Keratinocyte (primary cell): ENCODE data around the gene TXK. TPM values are rescaled to one million over a fixed set of nuclear protein-coding genes. Genes with fewer than 3 reads are reported as not detected.

ENCODE experiments used
- DNase-seq: peaks from one replicate; pipeline ENCODE4 v3.0.0-alpha.2; 2011; ENCODE audit warnings: low read depth, missing footprints, low spot score
- FAIRE-seq: peaks from 2 replicates; lab custom pipeline; 2011; peaks lifted over from hg19 to GRCh38; lab: Jason Lieb, UNC
- H2AFZ ChIP-seq: 2 replicates; pipeline ENCODE4 v1.6.0; 2012; ENCODE audit warnings: low read length, control low read depth, inconsistent platforms; ENCODE audit not compliant: control insufficient read depth
- H3K27ac ChIP-seq: 2 replicates; pipeline ENCODE4 v1.5.1; 2011; ENCODE audit warnings: low read length; ENCODE audit not compliant: control insufficient read depth, insufficient read depth
- H3K27me3 ChIP-seq: 3 replicates; pipeline ENCODE4 v1.6.0; 2011; ENCODE audit warnings: low read length; ENCODE audit not compliant: control insufficient read depth, insufficient read depth; ENCODE audit errors: extremely low read depth
- H3K36me3 ChIP-seq, 2 experiments: 2 replicates in 1 of 2; 3 replicates in 1 of 2; pipeline ENCODE4 v1.5.1; 2011; ENCODE audit warnings: low read length in 2 of 2, mild to moderate bottlenecking in 1 of 2; ENCODE audit not compliant: control insufficient read depth in 2 of 2, insufficient read depth in 2 of 2; ENCODE audit errors: extremely low read depth in 1 of 2
- H3K4me1 ChIP-seq: 3 replicates; pipeline ENCODE4 v1.5.1; 2011; ENCODE audit warnings: low read length; ENCODE audit not compliant: control insufficient read depth, insufficient read depth; ENCODE audit errors: extremely low read depth
- H3K4me2 ChIP-seq: 3 replicates; pipeline ENCODE4 v1.6.0; 2011; ENCODE audit warnings: low read depth, low read length; ENCODE audit not compliant: control insufficient read depth, insufficient read depth; ENCODE audit errors: extremely low read depth
- H3K4me3 ChIP-seq, 3 experiments: fragments of 200-600 bp in 1 of 3; sonication (generic) in 1 of 3; 2 replicates in 2 of 3; 3 replicates in 1 of 3; pipeline ENCODE4 v1.5.1; 2011 to 2016; ENCODE audit warnings: low read length in 3 of 3, mild to moderate bottlenecking in 3 of 3, control low read depth in 2 of 3, inconsistent platforms in 1 of 3, low read depth in 1 of 3, mixed read lengths in 1 of 3, mixed run types in 1 of 3, moderate library complexity in 1 of 3; ENCODE audit not compliant: control insufficient read depth in 2 of 3, insufficient read depth in 2 of 3; ENCODE audit errors: extremely low read depth in 1 of 3
- H3K79me2 ChIP-seq: 2 replicates; pipeline ENCODE4 v1.6.0; 2012; ENCODE audit warnings: low read length; ENCODE audit not compliant: control insufficient read depth, insufficient read depth
- H3K9ac ChIP-seq: 3 replicates; pipeline ENCODE4 v1.6.0; 2011; ENCODE audit warnings: low read length; ENCODE audit not compliant: control insufficient read depth, insufficient read depth; ENCODE audit errors: extremely low read depth
- H3K9me1 ChIP-seq: 3 replicates; pipeline ENCODE4 v1.6.0; 2011; ENCODE audit warnings: low read length; ENCODE audit not compliant: control insufficient read depth, insufficient read depth; ENCODE audit errors: extremely low read depth
- H3K9me3 ChIP-seq: 2 replicates; pipeline ENCODE4 v1.5.1; 2012; ENCODE audit warnings: low read depth, low read length; ENCODE audit not compliant: control insufficient read depth
- H4K20me1 ChIP-seq: 3 replicates; pipeline ENCODE4 v1.6.0; 2011; ENCODE audit warnings: low read length; ENCODE audit not compliant: control insufficient read depth, insufficient read depth; ENCODE audit errors: extremely low read depth
- EZH2 ChIP-seq: IDR thresholded peaks from one replicate; pipeline ENCODE4 v1.6.1; 2012; ENCODE audit warnings: inconsistent platforms, mild to moderate bottlenecking, low read length, moderate library complexity
- dilution Hi-C: fragments of 300-500 bp; cut with MboI; formaldehyde crosslinking; loops from one replicate; pipeline ENCODE4 v1.7.0; 2020; ENCODE audit warnings: low sequenced_read_pairs; ENCODE audit not compliant: extremely low pct_ligation_motif_present
- polyA minus RNA-seq, 3 experiments: library from RNA; depleted of rRNA, polyadenylated mRNA; stranded (reverse); fragments of >200 nt; gene quantifications; 1 replicate in 1 of 3; 2 replicates in 1 of 3; 3 replicates in 1 of 3; pipeline ENCODE4 v1.2.3, GENCODE V29; 2011
- polyA plus RNA-seq, 5 experiments: library from polyadenylated mRNA; depleted of rRNA in 3 of 5; stranded (reverse) in 3 of 5; stranded (forward) in 1 of 5; unstranded in 1 of 5; fragments of >200 nt; gene quantifications; 1 replicate in 1 of 5; 2 replicates in 3 of 5; 3 replicates in 1 of 5; pipeline versions ENCODE4 v1.2.1 to v1.2.3, GENCODE V29; 2011 to 2012; ENCODE audit warnings: missing spikeins in 2 of 5, low read depth in 1 of 5, low replicate concordance in 1 of 5
- TF ChIP-seq, protein P1 (sequence below), 3 experiments: IDR thresholded peaks in 1 of 3; conservative IDR thresholded peaks in 1 of 3; optimal IDR thresholded peaks in 1 of 3; 2 replicates in 2 of 3; 3 replicates in 1 of 3; pipeline versions ENCODE3 to v1.5.1; 2011; ENCODE audit warnings: low read length in 3 of 3, mild to moderate bottlenecking in 3 of 3, moderate library complexity in 2 of 3, control low read depth in 1 of 3, inconsistent platforms in 1 of 3; ENCODE audit not compliant: insufficient read depth in 2 of 3; ENCODE audit errors: extremely low read depth in 1 of 3

TXK gene
- 0.09 to 0.12 TPM in 2 of 3 replicates, not detected in the other for polyA plus RNA-seq
- polyA plus RNA-seq (2011; ENCODE audit: low read depth): 0.46 TPM
- polyA plus RNA-seq (2011; cell fraction: cytosol; rRNA removed): 0.05 and 0.11 TPM in 2 replicates
- 0.44 and 0.48 TPM in 2 replicates for polyA plus RNA-seq (2011; cell fraction: nucleus; rRNA removed)
- polyA plus RNA-seq (2012; ENCODE audit: low replicate concordance): 1.3 TPM in 1 of 2 replicates, not detected in the other
- not detected in 3 replicates for polyA minus RNA-seq
- not detected for polyA minus RNA-seq (2011; cell fraction: cytosol; rRNA and poly(A)+ RNA removed)
- 0.39 and 0.84 TPM in 2 replicates for polyA minus RNA-seq (2011; cell fraction: nucleus; rRNA and poly(A)+ RNA removed)

DNA sequence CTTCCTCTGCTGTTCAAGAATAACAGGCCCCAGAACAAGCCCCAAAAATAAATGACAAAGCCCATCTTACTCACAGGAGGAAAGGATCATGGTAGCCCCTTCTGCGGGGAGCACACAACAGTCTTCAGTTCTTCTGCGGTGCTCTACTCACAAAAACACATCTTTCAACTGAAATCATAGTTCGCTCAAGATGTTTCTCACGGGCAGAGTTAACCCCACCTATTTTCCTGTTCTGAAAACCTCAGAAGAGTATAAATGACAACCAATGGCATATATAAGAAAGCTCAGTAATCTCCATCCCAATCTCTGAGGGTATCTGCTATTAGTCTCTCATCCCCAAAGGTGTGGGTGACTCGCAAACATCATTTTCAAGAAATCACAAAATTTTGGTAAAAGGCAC is at the start of gene TXK:
TXK (minus strand) TSS at position 170 of the 400 bp plus-strand sequence; CDS start at position 90, 80 bp downstream.
- no peak within 1 kb of the TSS for H2AFZ ChIP-seq
- H3K36me3 ChIP-seq: no peaks in the 10 kb centered on the region
- no peaks in the 10 kb centered on the region for H3K27me3 ChIP-seq
- H3K9ac ChIP-seq: no peak within 1 kb of the TSS
- no peaks in the 10 kb centered on the region for H3K79me2 ChIP-seq
- no peak within 1 kb of the TSS for H3K27ac ChIP-seq
- H3K4me1 ChIP-seq: peaks cover 2% of the 10 kb centered on the region
- H3K4me2 ChIP-seq: no peak within 1 kb of the TSS
- no peaks in the 10 kb centered on the region for H3K9me3 ChIP-seq
- H4K20me1 ChIP-seq: no peaks in the 10 kb centered on the region
- dilution Hi-C loops: no loop called here
- no peak for FAIRE-seq
- no peak for TF ChIP-seq EZH2
- TF ChIP-seq, protein P1, sequence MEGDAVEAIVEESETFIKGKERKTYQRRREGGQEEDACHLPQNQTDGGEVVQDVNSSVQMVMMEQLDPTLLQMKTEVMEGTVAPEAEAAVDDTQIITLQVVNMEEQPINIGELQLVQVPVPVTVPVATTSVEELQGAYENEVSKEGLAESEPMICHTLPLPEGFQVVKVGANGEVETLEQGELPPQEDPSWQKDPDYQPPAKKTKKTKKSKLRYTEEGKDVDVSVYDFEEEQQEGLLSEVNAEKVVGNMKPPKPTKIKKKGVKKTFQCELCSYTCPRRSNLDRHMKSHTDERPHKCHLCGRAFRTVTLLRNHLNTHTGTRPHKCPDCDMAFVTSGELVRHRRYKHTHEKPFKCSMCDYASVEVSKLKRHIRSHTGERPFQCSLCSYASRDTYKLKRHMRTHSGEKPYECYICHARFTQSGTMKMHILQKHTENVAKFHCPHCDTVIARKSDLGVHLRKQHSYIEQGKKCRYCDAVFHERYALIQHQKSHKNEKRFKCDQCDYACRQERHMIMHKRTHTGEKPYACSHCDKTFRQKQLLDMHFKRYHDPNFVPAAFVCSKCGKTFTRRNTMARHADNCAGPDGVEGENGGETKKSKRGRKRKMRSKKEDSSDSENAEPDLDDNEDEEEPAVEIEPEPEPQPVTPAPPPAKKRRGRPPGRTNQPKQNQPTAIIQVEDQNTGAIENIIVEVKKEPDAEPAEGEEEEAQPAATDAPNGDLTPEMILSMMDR (optimal IDR thresholded peaks at IDR 0.05 in 1 of 3, IDR thresholded peaks at IDR 0.05 in 1 of 3, conservative IDR thresholded peaks at IDR 0.05 in 1 of 3; ENCODE audit: extremely low read depth in 1 of 3, insufficient read depth in 2 of 3, low read length in 3 of 3): no peak
- DNase-seq: no peak
- H3K9me1 ChIP-seq: no peaks in the 10 kb centered on the region
- H3K4me3 ChIP-seq: no peak within 1 kb of the TSS

DNA sequence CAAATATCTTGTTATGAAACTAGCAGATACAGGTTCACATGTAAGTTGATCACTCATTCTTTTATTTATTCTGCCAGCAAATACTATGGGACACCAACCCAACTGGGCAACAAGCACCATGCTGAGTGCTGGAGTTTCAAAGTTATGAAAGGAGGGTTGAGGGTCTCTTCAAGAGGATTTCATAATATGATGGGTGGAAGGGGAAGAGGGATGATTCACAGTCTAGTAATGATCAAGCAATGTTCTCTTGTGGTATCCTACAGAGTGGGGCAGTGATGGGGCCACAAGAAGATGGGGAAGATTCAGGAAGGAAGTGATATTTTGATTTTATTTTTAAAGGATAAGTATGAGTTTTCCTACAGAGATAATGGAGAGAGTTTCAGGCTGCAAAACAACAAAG is 46.2 kb upstream of the TXK start:
- no peak overlapping the region for H3K9ac ChIP-seq
- H3K9me3 ChIP-seq: no peaks in the 10 kb centered on the region
- no peaks in the 10 kb centered on the region for H3K36me3 ChIP-seq
- H3K27me3 ChIP-seq: no peaks in the 10 kb centered on the region
- H3K27ac ChIP-seq: no peak overlapping the region
- TF ChIP-seq, protein P1 (optimal IDR thresholded peaks at IDR 0.05 in 1 of 3, IDR thresholded peaks at IDR 0.05 in 1 of 3, conservative IDR thresholded peaks at IDR 0.05 in 1 of 3; ENCODE audit: extremely low read depth in 1 of 3, insufficient read depth in 2 of 3, low read length in 3 of 3): no peak
- TF ChIP-seq EZH2: no peak
- no peaks in the 10 kb centered on the region for H3K4me1 ChIP-seq
- dilution Hi-C loops: no loop called here
- FAIRE-seq: no peak
- H2AFZ ChIP-seq: no peak overlapping the region
- no peaks in the 10 kb centered on the region for H3K9me1 ChIP-seq
- H3K4me3 ChIP-seq: no peak overlapping the region
- no peaks in the 10 kb centered on the region for H3K79me2 ChIP-seq
- H3K4me2 ChIP-seq: no peak overlapping the region
- DNase-seq: no peak
- no peaks in the 10 kb centered on the region for H4K20me1 ChIP-seq
